HG03103 (cell line): ENCODE data around the gene NRXN3.

ENCODE experiments used
- ATAC-seq: cut with Tn5 transposase; IDR thresholded peaks from one replicate; pipeline ENCODE4 v1.9.1; 2021; ENCODE audit warnings: low read depth; ENCODE audit not compliant: unreplicated experiment

Gene NRXN3

GRCh38 chr14:79580414-79580813 lies 1410.2 kb downstream of the NRXN3 start:
- ATAC-seq, result no peak

GRCh38 chr14:79580906-79581305 lies 1410.7 kb downstream of the NRXN3 start:
- ATAC-seq, result no peak

GRCh38 chr14:79581912-79582576 lies 1411.9 kb downstream of the NRXN3 start:
- ATAC-seq, result no peak

- ATAC-seq, result no peak
Measured at GRCh38 chr14:79583738-79584408, 1413.7 kb downstream of the NRXN3 start.

- no peak for ATAC-seq
Measured at GRCh38 chr14:79584679-79585078, 1414.5 kb downstream of the NRXN3 start.

- ATAC-seq, result no peak
Measured at GRCh38 chr14:79585845-79586244, 1415.7 kb downstream of the NRXN3 start.

GRCh38 chr14:79586416-79586815 lies 1416.2 kb downstream of the NRXN3 start:
- no peak for ATAC-seq

GRCh38 chr14:79586989-79587598 lies 1416.9 kb downstream of the NRXN3 start:
- no peak for ATAC-seq

GRCh38 chr14:79587875-79588274 lies 1417.7 kb downstream of the NRXN3 start:
- ATAC-seq, result no peak

GRCh38 chr14:79588398-79588797 lies 1418.2 kb downstream of the NRXN3 start:
- ATAC-seq, result no peak

- ATAC-seq, result no peak
Measured at GRCh38 chr14:79596551-79596950, 1426.4 kb downstream of the NRXN3 start.

GRCh38 chr14:79597566-79597965 lies 1427.4 kb downstream of the NRXN3 start:
- no peak for ATAC-seq

GRCh38 chr14:79598339-79598738 lies 1428.2 kb downstream of the NRXN3 start:
- no peak for ATAC-seq

GRCh38 chr14:79599239-79599638 lies 1429.1 kb downstream of the NRXN3 start:
- ATAC-seq, result no peak

GRCh38 chr14:79600406-79600805 lies 1430.2 kb downstream of the NRXN3 start:
- no peak for ATAC-seq

- no peak for ATAC-seq
Measured at GRCh38 chr14:79601579-79601978, 1431.4 kb downstream of the NRXN3 start.

- ATAC-seq, result no peak
Measured at GRCh38 chr14:79602045-79602444, 1431.9 kb downstream of the NRXN3 start.

GRCh38 chr14:79602742-79603141 lies 1432.6 kb downstream of the NRXN3 start:
- no peak for ATAC-seq

GRCh38 chr14:79605849-79606248 lies 1435.7 kb downstream of the NRXN3 start:
- no peak for ATAC-seq

GRCh38 chr14:79608446-79608845 lies 1438.3 kb downstream of the NRXN3 start:
- ATAC-seq, result no peak

GRCh38 chr14:79613625-79614024 lies 1443.5 kb downstream of the NRXN3 start:
- ATAC-seq, result no peak

- no peak for ATAC-seq
Measured at GRCh38 chr14:79614448-79614847, 1444.3 kb downstream of the NRXN3 start.
